ENCODE data around the gene MAB21L2.

The MAB21L2 gene

DNA sequence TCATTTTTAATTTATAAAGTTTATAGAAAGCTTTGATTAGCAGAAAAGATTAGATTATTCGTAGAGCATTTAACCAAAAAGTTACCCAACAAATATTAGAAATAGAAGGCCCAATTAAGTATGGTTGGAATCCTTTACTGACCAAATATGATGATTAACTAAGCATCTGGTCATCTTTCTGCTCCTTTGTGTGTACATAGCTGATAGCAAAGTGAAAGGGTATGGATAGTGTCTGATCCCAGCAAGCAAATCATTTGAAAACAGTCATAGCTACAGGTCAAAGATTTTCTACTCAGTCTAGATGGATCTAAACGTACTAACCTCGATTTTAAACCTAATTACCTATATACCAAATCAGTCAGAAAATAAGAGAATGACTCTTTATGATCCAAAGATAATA is 7.3 kb upstream of the MAB21L2 start:
- DNase-seq (ENCODE audit: low read depth in 1 of 2, low spot score in 1 of 2) = no peak

DNA sequence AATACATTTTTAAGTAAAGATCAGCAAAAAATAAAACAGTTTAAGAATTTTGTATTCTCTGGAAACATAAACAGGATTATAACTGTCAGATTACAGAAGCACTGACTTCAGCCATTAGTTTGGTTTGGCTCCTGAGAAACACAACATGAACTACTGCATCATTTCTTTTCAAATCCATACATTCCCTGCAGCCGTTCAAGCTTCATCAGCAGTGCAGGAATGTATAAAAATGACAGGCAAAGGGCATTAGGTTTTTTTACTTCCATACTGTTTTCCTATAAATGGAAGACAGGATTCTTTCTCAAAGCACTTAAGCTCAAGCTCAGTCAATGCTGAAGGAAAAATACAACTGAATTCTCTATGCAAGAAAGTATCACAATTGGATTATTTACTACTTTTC is 4.2 kb upstream of the MAB21L2 start:
- DNase-seq (ENCODE audit: low read depth in 1 of 2, low spot score in 1 of 2) = no peak

DNA sequence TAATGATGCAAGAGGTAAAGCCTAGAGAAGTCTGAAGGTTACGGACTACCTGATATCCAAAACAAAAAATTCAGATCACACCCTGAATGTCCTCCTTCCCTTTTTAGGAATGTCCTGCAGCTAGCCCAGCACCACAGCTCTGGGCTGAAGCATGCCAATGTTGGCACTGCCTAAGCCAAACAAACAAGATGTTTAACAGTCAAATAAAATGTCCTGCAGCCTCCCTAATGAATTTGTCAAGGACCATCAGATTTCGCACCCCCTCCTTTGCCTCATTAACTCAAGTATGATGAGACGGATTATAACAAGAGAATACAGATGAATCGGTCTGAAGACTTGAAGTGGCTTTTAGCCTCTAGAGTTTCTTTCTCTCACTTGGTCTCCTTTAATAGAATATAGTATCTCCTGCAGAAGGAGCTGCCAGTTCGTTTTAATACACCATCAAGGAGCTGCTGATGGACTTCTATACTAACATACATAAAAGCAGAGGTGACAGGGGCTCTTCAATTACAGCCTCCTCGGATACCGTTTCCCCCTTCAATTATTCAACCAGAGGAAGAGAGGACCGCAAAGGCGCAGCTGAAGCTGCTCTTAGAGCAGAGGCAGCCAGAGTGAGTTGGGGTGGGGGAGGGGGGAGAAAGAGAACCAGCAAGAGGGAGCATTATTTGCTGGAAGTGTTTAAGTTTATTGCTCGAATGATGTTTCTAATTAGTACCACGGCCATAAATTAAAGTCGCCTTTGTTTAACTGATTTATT is 3.0 kb upstream of the MAB21L2 start:
- DNase-seq (ENCODE audit: low read depth in 1 of 2, low spot score in 1 of 2) = no peak

DNA sequence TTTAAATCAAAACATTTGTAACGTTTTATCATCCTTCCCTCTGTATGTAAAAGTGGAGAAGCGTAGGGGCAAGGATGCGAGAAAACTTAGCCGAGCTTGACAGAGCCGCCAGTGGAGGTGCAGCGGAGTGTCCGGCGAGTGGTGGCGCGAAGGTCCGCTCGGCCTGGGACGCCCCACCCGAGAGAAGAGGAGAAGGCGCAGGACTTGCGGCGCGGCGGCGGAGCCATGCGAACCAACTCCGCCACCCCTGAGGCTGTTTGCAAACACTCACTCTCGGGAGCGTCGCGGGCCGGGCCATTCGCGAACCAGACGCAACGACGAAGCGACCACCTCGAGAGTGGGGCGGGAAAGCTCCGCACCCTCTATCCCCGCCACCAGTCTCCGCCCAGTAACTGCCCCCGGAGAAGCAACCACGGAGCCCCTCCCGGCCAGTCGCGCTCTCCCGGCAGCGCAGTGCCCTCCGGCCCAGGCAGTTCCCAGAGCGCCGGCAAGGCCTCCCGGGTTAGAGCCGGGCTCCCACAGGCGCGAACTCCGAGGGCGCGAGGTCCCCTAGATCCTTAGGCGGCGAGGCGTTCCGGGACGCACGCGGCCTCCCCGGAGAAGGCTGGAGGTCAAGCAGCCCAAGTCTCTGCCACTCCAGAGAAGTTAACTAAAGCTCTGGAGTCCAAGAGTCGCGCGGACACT is 2.3 kb upstream of the MAB21L2 start:
- DNase-seq (ENCODE audit: low read depth in 1 of 2, low spot score in 1 of 2) = no peak

DNA sequence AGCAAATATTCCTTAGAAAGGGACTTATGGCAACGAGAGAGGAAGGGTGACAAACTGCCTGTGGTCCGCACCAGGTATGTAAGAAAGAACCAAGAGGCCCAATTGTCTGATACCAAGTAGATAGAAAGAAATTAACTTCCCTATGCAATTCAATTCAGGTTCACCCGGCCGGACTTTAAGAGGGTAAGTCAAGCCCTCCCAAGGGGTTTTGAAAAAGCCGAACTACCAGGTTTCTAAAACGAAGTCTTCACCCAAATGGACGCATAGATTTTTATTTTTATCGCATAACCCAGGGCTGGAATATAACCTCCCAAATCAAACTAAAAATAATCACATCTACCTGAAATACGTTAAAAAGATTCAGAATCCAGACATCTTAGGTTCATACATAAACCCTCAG is 1.6 kb upstream of the MAB21L2 start:
- DNase-seq (ENCODE audit: low read depth in 1 of 2, low spot score in 1 of 2) = no peak

DNA sequence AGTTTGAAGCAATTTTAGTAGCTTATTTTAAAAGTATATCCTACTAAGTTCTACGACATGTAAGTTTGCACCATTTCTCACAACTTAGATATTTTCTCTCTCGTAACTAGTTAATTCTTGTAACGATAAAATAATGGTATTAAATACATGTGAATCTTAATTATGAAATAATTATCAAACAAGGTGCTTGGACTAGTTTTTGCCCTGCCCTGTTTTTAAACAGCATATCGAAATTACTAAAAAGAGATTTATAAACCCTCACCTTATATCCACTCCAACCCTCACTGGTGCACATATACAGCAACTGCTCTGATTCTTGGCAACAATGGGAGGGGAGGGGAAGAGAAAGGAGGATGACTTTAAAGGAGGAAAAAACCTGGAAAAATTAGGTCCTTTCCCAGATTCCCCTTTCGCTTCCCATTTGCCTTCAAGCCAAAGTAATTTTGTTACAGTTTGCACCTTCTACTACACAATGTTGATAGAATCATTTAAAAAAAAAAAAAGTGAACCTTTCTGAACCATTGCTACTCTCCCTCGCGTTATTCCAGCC is 820 bp upstream of the MAB21L2 start:
- no peak for DNase-seq (ENCODE audit: low read depth in 1 of 2, low spot score in 1 of 2)

DNA sequence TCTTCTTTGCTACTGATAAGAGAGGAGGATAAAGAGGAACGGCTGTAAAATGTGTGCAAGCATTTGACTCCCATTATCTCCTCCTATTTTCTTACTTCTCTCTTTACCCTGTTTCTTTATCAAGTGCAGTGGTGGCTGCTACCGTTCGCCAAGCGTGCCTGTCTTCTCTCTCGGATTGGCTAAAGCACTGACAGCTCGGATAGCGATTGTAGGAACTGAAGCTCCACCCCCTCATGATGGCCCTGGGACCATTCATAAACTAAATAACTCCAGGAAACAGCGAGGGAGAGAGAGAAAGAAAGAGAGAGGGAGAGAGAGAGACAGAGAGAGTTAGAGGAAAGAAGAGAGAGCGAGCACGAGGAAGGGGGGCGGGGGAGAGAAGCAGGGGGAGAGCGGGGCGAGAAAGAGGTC is 305 bp upstream of the MAB21L2 start:
- DNase-seq (ENCODE audit: low read depth in 1 of 2, low spot score in 1 of 2) = no peak

DNA sequence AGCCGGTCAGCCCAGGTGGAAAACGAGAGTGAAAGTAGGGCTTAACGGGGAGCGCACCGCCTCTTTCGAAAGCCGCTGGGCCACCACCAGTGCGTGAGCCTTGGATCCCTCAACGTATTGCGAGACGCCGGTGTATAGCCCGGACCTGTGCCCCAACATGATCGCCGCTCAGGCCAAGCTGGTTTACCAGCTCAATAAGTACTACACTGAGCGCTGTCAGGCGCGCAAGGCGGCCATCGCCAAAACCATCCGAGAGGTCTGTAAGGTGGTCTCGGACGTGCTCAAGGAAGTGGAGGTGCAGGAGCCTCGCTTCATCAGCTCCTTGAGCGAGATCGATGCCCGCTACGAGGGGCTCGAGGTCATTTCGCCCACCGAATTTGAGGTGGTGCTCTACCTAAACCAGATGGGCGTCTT is 929 bp downstream of the MAB21L2 start:
- DNase-seq (ENCODE audit: low read depth in 1 of 2, low spot score in 1 of 2) = no peak

DNA sequence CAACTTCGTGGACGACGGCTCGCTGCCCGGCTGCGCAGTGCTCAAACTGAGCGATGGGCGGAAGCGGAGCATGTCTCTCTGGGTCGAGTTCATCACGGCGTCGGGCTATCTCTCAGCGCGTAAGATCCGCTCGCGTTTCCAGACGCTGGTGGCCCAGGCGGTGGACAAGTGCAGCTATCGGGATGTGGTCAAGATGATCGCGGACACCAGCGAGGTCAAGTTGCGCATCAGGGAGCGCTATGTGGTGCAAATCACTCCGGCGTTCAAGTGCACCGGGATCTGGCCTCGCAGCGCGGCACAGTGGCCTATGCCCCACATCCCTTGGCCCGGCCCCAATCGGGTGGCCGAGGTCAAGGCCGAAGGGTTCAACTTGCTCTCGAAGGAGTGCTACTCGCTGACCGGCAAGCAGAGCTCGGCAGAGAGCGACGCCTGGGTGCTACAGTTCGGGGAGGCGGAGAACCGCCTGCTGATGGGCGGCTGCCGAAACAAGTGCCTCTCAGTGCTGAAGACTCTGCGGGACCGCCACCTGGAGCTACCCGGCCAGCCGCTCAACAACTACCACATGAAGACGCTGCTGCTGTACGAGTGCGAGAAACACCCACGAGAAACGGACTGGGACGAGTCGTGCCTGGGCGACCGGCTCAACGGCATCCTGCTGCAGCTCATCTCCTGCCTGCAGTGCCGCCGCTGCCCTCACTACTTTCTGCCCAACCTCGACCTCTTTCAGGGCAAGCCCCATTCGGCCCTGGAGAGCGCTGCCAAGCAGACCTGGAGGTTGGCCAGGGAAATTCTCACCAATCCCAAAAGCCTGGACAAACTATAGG is 1.5 kb downstream of the MAB21L2 start:
- no peak for DNase-seq (ENCODE audit: low read depth in 1 of 2, low spot score in 1 of 2)

DNA sequence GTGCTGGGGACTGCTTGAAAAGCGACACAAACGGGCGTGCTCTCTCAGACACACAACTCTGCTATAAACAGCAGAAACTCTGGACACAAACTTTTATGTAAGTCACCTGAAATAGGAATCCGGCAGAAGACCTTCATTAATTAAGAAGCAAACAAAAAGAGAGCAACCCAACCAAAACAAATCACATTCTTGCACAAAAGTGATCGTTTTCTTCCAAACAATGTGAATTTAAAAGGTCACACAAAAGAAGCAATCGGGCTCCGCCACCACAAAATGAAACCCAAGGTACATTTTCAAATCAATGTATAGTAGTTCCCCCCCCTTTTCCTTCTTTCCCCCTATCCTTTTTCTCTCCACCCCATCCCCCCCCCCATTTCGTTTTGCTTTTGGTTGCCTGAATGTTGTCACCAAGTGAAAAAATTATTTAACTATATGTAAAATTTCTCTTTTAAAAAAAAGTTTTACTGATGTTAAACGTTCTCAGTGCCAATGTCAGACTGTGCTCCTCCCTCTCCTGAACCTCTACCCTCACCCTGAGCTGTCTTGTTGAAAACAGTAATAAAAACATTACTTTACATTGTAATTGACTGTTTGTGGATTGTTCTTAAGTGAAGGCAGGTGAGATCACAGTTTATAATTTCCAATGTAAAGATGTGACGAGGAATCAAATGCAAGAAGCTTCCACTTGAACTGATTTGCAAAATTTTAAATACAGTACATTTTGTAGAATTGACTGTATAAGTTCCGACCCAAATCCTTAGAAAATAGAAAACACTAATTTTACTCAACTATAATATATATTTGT is 2.4 kb downstream of the MAB21L2 start:
- no peak for DNase-seq (ENCODE audit: low read depth in 1 of 2, low spot score in 1 of 2)

DNA sequence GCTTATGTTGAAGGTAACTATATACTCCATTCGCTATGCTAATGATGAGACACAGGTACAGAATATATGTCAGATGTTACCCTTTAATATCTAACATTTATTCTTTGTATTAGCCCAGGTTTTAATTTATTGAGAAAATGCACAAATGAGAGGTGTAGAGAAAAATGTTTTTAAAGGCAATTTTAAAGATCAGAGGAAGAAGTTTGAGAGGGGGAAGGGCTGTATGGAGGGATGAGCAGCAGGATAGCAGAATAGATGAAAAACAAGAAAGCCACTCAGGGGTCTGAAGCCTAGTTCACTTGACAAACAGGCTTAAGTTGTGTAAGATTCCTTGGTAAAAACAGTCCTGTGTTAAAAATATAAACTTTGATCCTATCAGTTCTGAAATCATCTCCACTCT is 3.7 kb downstream of the MAB21L2 start:
- no peak for DNase-seq (ENCODE audit: low read depth in 1 of 2, low spot score in 1 of 2)

DNA sequence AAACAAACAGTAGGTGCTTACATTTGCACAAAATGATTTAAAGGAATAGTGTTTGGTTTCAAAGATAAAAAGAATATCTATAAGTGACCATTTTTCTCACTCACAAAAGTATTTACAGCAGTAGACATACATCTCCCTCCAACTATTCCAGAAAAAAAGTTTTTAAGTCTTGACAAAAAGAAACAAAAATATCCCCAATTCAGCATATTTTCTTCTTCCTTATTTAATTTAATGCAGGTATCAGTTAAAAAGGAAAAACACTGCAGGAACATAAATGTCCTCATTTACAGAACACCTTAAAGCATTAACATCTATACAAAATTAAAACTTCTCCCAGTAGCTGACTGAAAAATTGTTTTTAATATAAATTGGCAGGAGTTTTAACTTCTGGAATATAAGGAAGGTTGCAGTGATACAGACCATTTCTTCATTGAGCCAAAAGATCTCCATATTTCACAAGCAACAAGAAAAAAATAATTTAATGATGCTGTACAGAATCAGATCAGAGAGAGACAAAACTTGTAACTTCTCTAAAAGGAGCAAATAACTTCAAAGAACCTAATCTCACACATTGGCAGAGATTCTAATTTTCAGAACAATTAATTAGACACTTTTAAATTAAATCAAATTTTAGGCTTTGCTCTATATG is 4.3 kb downstream of the MAB21L2 start:
- DNase-seq (ENCODE audit: low read depth in 1 of 2, low spot score in 1 of 2) = no peak

DNA sequence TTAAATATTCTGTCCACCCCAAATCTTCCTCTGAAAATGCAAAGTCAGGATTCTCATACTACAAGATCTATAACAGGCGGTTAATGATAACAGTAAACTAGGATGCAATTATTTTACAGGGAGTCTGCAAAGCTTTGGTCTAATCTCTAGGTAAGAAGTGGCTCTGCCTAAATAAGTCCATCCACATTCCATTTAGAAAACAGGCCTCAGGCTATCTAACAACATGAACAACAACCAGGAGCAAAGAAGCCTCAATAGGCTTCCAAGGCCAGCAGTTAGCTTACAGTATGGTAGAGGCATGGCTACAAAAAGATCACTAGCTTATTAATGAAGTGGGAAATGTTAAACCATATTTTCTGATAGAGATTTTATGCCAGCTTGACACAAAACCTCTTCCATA is 6.4 kb downstream of the MAB21L2 start:
- DNase-seq (ENCODE audit: low read depth in 1 of 2, low spot score in 1 of 2) = no peak

DNA sequence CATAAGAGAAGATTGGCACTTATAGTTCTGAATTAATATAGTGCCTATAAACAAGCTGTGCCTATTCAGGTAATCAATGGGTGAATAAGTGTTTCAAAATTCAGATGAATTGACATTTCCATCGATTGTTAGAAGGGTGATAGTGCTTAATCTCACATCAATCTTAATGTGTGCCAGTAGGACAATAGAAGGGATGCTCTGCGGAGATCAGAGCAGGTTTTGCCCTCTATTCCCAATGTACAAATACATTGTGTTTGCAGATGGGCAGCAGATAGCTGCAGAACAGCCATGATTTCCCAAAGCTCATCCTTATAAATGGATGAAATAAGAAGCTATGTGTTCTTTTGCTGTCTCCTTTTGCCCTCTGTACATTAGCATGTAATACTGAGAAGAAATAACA is 7.2 kb downstream of the MAB21L2 start:
- DNase-seq (ENCODE audit: low read depth in 1 of 2, low spot score in 1 of 2) = no peak

DNA sequence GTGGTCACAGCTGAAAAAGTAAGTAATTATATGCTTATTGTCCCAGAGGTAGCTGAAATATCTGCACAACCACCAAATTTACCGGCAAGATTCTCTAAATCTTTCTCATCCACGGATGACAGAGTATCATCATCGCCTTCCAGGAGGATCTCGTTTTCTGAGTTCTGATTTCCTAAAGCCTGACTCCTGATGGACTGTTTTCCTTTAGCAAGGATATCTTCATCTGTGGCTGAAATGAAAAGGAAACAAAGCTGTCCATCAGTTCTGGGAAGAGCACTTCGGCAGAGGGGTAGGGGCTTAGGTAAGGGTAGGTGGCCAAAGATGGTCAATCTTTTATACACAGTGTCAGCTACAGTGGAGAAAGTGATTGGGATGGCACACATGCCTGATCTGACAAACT is 8.7 kb downstream of the MAB21L2 start:
- DNase-seq (ENCODE audit: low read depth in 1 of 2, low spot score in 1 of 2) = no peak

DNA sequence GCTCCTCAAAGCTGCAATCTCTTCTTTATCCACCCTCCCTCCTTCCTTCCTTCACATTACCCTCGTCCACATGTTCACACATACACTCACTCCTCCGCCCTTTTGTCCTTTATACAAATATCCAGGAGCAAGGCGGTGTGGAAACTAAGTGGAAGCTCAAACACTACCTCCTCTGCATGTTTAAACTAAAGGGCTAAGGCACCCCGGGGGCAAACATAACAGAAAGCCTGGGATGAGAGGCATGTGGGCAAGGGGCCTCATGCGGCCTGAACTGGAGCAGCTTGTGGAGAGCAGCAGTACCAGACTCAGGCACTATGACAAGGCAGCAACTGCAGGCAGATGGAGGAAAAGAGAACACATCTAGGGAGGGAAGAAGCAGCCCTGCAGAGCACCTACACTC is 9.5 kb downstream of the MAB21L2 start:
- no peak for DNase-seq (ENCODE audit: low read depth in 1 of 2, low spot score in 1 of 2)

DNA sequence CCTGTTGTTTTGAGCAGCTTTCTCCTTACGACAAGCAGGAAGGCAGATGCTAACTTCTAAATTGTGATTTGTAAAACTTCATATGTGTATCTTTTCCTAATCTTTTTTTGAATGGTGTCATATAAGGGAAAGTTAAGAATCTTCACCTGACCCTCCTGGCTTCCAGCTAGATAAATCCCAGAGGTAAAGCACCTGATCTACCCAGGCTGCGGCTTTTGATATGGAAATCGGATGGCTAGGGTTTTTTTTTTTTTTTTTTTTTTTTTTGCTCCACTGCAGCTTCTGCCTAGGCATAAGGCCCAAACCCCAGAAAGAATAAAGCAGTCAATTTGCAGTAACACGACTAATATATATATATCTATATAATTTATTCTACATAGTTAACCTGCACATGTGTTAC is 10.0 kb downstream of the MAB21L2 start:
- DNase-seq (ENCODE audit: low read depth in 1 of 2, low spot score in 1 of 2) = no peak

DNA sequence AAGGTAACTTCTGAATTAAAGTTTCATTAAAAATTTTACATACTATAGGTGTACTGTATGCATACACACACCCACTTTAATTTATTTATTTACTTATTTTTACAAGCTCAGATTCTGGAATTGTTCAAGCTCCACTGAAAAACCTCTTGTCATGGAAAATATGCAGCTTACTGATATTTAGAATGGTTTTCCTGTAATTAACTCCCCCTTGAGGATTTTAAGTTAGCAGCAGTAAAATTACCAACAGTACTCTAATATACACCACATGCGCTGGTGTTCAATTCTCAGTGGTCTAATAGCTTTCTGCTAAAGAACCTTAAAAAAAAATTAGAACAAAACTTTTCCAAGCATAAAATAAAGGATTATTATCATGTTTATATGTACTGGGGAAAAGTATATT is 12.0 kb downstream of the MAB21L2 start:
- DNase-seq (ENCODE audit: low read depth in 1 of 2, low spot score in 1 of 2) = no peak

DNA sequence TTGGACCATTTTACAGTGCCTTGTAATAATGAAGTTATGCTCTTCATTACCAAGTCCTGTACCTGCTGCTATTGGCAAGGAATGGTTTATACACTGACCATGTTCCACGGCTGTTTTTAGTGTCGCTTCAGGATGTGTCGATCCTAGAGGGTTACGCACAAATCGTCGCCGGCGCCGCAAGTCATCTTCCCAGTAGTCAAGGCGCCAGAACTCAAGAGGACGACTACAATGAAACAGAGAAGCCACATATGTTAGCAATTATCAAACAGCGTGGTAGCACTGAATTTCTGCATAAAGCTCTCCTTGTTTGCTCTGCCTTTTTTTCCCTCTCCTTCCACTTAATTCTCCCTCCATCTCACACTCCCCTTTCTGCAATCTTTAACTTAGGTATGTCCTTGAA is 17.0 kb downstream of the MAB21L2 start:
- no peak for DNase-seq (ENCODE audit: low read depth in 1 of 2, low spot score in 1 of 2)

DNA sequence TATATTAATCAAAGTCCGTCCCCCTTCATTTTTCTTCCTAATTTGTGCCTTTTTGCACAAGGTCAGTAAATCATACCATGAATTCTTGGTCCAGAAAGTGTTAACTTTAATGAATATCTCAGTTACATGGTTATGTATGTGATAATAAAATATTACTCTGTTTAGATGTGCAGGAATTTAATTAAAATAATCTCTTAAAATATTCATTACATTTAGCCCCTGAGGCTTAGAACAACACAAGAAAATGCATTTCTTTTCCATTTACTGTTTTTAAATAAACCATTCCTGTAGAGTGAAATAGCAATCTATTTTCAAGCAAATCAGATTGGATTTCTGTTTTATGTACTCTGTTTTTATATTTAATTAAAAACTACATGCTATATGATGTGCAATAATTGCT is 17.6 kb downstream of the MAB21L2 start:
- no peak for DNase-seq (ENCODE audit: low read depth in 1 of 2, low spot score in 1 of 2)

Data from activated CD4-positive, alpha-beta T cell treated with anti-CD3 and anti-CD28 coated beads, Interleukin-2, amount 50 U/mL, for 24 hours (primary cell).